Uterus (tissue), 4 donors: ENCODE measurements around the gene MIER2. TPM values are rescaled to one million over a fixed set of nuclear protein-coding genes. Genes with fewer than 3 reads are reported as not detected.

Experiments
- DNase-seq, 2 donors: peaks; one replicate each; pipeline ENCODE4 v3.0.0-alpha.2; 2019 to 2020
- H3K27ac ChIP-seq, 2 donors: fragments of 200-600 bp; sonication (generic); 1 replicate in 1 of 2; 2 replicates in 1 of 2; pipeline ENCODE4 v1.5.1; 2016 to 2018
- H3K27me3 ChIP-seq, 2 donors: fragments of 200-600 bp; sonication (generic); one replicate each; pipeline ENCODE4 v1.5.1; 2018 to 2019; ENCODE audit warnings: control low read depth in 1 of 2
- H3K36me3 ChIP-seq, 2 donors: fragments of 200-600 bp; sonication (generic); one replicate each; pipeline ENCODE4 v1.5.1; 2019; ENCODE audit warnings: control low read depth in 1 of 2
- H3K4me1 ChIP-seq, 2 donors: fragments of 200-600 bp; sonication (generic); one replicate each; pipeline ENCODE4 v1.5.1; 2018 to 2019; ENCODE audit warnings: control low read depth in 1 of 2
- H3K4me3 ChIP-seq, 2 donors: fragments of 200-600 bp; sonication (generic); 1 replicate in 1 of 2; 2 replicates in 1 of 2; pipeline ENCODE4 v1.5.1; 2018 to 2019; ENCODE audit warnings: mild to moderate bottlenecking in 1 of 2
- H3K9me3 ChIP-seq, 2 donors: fragments of 200-600 bp; sonication (generic); one replicate each; pipeline ENCODE4 v1.5.1; 2019; ENCODE audit warnings: control low read depth in 1 of 2
- CTCF ChIP-seq, 4 experiments: fragments of 200-600 bp in 2 of 4; fragments of 450-650 bp in 2 of 4; sonication (generic) in 2 of 4; IDR thresholded peaks; one replicate each; pipeline ENCODE4 v1.5.1; 2016 to 2019; ENCODE audit warnings: antibody characterized with exemption in 4 of 4, mild to moderate bottlenecking in 2 of 4, moderate library complexity in 1 of 4
- POLR2A ChIP-seq, 2 donors: fragments of 450-650 bp; IDR thresholded peaks; one replicate each; pipeline ENCODE4 v1.6.1; 2016; ENCODE audit warnings: antibody characterized with exemption in 2 of 2, mild to moderate bottlenecking in 1 of 2, moderate library complexity in 1 of 2
- intact Hi-C: fragments of 100-400 bp; cut with DNase I; formaldehyde crosslinking; loops from one replicate; pipeline ENCODE4 v1.15.1; 2023; ENCODE audit warnings: low total_unique reads
- total RNA-seq, 4 donors: library from RNA; depleted of rRNA in 3 of 4; stranded (reverse); fragments of >200 nt in 3 of 4; gene quantifications; one replicate each; pipeline versions ENCODE4 v1.1.0 to v1.2.4, GENCODE V29; 2014 to 2023
- donor health status: DM: yes; HTN: yes; CAD: no.

MIER2 gene
- total RNA-seq, 4 donors from 2014 or later = 2.6 to 54.8 (median 12.7) TPM

- H3K27ac ChIP-seq = peak overlapping the region in 1 of 2 donors; percentile 25
- H3K4me1 ChIP-seq = no peaks in the 10 kb centered on the region
- intact Hi-C loops = no loop called here
- H3K36me3 ChIP-seq = no peaks in the 10 kb centered on the region
- TF ChIP-seq POLR2A (IDR thresholded peaks at IDR 0.05) (no peak), CTCF (IDR thresholded peaks at IDR 0.05) (no peak)
- no peak overlapping the region for H3K4me3 ChIP-seq
- DNase-seq = no peak
- no peaks in the 10 kb centered on the region for H3K9me3 ChIP-seq
- no peaks in the 10 kb centered on the region for H3K27me3 ChIP-seq
Observed at GRCh38 chr19:367963-368629, 23.5 kb upstream of the MIER2 start.

- no peaks in the 10 kb centered on the region for H3K4me1 ChIP-seq
- H3K36me3 ChIP-seq = no peaks in the 10 kb centered on the region
- no peak for TF ChIP-seq CTCF (IDR thresholded peaks at IDR 0.05)
- no peak for TF ChIP-seq POLR2A (IDR thresholded peaks at IDR 0.05)
- H3K4me3 ChIP-seq = no peak overlapping the region
- no peaks in the 10 kb centered on the region for H3K27me3 ChIP-seq
- intact Hi-C loops = no loop called here
- no peaks in the 10 kb centered on the region for H3K9me3 ChIP-seq
- DNase-seq = no peak
- no peak overlapping the region for H3K27ac ChIP-seq
Observed at GRCh38 chr19:367561-367960, 23.0 kb upstream of the MIER2 start.

GRCh38 chr19:366951-367350 is 22.4 kb upstream of the MIER2 start:
- Histone ChIP-seq H3K9me3 (no peaks in the 10 kb centered on the region), H3K4me3 (no peak overlapping the region), H3K27ac (no peak overlapping the region), H3K36me3 (no peaks in the 10 kb centered on the region), H3K27me3 (no peaks in the 10 kb centered on the region), H3K4me1 (no peaks in the 10 kb centered on the region)
- intact Hi-C loops = no loop called here
- DNase-seq = no peak
- TF ChIP-seq POLR2A (IDR thresholded peaks at IDR 0.05) (no peak), CTCF (IDR thresholded peaks at IDR 0.05) (no peak)

GRCh38 chr19:366205-366783 is 21.7 kb upstream of the MIER2 start:
- TF ChIP-seq POLR2A (IDR thresholded peaks at IDR 0.05) (no peak), CTCF (IDR thresholded peaks at IDR 0.05) (no peak)
- no peaks in the 10 kb centered on the region for H3K36me3 ChIP-seq
- intact Hi-C loops = no loop called here
- DNase-seq = no peak
- no peaks in the 10 kb centered on the region for H3K27me3 ChIP-seq
- no peaks in the 10 kb centered on the region for H3K9me3 ChIP-seq
- no peaks in the 10 kb centered on the region for H3K4me1 ChIP-seq
- H3K4me3 ChIP-seq = no peak overlapping the region
- no peak overlapping the region for H3K27ac ChIP-seq

GRCh38 chr19:364496-365287 is 20.1 kb upstream of the MIER2 start:
- no peaks in the 10 kb centered on the region for H3K4me1 ChIP-seq
- intact Hi-C loops = no loop called here
- no peak overlapping the region for H3K27ac ChIP-seq
- no peak overlapping the region for H3K4me3 ChIP-seq
- no peak for TF ChIP-seq CTCF (IDR thresholded peaks at IDR 0.05)
- no peak for TF ChIP-seq POLR2A (IDR thresholded peaks at IDR 0.05)
- no peaks in the 10 kb centered on the region for H3K36me3 ChIP-seq
- H3K27me3 ChIP-seq = no peaks in the 10 kb centered on the region
- no peaks in the 10 kb centered on the region for H3K9me3 ChIP-seq
- no peak for DNase-seq
